ENCODE results near the gene ALK.

DNA sequence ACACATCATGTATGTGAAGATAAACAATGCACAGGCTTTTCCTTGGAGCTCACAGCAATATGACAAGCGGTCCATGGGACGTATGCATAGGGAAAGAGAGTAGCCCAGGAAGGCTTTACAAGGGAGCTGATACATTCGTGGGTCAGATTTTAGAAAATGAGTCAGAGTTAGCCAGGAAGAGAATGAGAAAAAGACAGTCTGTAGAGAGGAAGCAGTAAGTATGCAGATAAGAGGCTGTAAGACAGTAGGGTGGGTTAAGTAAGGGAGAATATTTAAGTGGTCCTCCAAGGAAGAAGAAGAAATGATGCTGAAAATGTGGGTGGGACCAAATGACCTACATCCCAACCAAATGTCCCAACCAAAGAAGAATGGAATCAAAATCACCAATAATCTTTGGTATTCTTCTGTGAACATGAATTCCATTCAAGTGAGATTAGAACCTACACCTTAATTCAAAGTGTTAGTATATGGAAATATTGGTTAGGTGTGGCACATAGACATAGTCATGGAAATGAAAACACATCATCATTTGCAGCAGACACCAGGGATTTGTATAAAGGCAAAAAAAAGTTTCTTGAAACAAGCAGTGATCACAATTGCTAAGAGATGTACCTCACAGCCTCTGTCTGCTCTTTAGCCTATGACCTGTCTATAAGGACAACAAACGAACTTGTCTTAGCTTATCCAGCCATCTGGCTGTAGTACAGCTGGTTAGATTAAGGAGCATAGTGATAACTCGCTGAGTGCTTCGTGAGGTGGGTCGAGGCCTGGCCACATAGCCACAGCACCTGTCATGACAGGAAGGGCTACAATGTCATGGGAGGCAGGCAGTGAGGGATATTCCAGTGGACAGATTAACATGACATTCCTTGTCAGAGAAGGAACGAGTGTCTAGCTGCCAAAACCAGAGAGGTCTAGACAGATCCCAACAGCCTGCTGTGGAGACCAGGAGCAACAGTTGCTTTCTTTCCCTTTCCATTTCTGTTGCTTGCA lies 133.6 kb downstream of the ALK start:
- no peak for TF ChIP-seq POLR2AphosphoS5 (IDR thresholded peaks at IDR 0.05; ENCODE audit: low read depth, low read length)
- TF ChIP-seq, protein P1, sequence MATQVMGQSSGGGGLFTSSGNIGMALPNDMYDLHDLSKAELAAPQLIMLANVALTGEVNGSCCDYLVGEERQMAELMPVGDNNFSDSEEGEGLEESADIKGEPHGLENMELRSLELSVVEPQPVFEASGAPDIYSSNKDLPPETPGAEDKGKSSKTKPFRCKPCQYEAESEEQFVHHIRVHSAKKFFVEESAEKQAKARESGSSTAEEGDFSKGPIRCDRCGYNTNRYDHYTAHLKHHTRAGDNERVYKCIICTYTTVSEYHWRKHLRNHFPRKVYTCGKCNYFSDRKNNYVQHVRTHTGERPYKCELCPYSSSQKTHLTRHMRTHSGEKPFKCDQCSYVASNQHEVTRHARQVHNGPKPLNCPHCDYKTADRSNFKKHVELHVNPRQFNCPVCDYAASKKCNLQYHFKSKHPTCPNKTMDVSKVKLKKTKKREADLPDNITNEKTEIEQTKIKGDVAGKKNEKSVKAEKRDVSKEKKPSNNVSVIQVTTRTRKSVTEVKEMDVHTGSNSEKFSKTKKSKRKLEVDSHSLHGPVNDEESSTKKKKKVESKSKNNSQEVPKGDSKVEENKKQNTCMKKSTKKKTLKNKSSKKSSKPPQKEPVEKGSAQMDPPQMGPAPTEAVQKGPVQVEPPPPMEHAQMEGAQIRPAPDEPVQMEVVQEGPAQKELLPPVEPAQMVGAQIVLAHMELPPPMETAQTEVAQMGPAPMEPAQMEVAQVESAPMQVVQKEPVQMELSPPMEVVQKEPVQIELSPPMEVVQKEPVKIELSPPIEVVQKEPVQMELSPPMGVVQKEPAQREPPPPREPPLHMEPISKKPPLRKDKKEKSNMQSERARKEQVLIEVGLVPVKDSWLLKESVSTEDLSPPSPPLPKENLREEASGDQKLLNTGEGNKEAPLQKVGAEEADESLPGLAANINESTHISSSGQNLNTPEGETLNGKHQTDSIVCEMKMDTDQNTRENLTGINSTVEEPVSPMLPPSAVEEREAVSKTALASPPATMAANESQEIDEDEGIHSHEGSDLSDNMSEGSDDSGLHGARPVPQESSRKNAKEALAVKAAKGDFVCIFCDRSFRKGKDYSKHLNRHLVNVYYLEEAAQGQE (IDR thresholded peaks at IDR 0.05; ENCODE audit: insufficient read depth in 1 of 2, low read depth in 2 of 2, low read length in 2 of 2), result no peak
- no peak for TF ChIP-seq TAF1 (IDR thresholded peaks at IDR 0.05; ENCODE audit: borderline replicate concordance, insufficient read depth, low read length)
- no peak for TF ChIP-seq SIN3A (IDR thresholded peaks at IDR 0.05; ENCODE audit: borderline replicate concordance, insufficient read depth, low read length)
- no peak for TF ChIP-seq FOXP2 (optimal IDR thresholded peaks at IDR 0.05; ENCODE audit: borderline replicate concordance, extremely low read depth, extremely low read length, insufficient read depth)
